Subcutaneous adipose tissue (tissue), 4 donors: ENCODE measurements around the gene EPYC. TPM values are rescaled to one million over a fixed set of nuclear protein-coding genes. Genes with fewer than 3 reads are reported as not detected.

ENCODE experiments used
- total RNA-seq, 4 donors: library from RNA; depleted of rRNA; stranded (reverse); fragments of >200 nt; gene quantifications; one replicate each; pipeline ENCODE4 v1.1.0, GENCODE V29; 2016
- TF ChIP-seq, protein P1 (sequence below): fragments of 450-650 bp; IDR thresholded peaks from one replicate; pipeline ENCODE4 v1.5.1; 2016; ENCODE audit warnings: low read depth, mild to moderate bottlenecking, control low read depth, antibody characterized with exemption, moderate library complexity

EPYC gene
- total RNA-seq, 4 donors from 2014 or later = not detected

DNA sequence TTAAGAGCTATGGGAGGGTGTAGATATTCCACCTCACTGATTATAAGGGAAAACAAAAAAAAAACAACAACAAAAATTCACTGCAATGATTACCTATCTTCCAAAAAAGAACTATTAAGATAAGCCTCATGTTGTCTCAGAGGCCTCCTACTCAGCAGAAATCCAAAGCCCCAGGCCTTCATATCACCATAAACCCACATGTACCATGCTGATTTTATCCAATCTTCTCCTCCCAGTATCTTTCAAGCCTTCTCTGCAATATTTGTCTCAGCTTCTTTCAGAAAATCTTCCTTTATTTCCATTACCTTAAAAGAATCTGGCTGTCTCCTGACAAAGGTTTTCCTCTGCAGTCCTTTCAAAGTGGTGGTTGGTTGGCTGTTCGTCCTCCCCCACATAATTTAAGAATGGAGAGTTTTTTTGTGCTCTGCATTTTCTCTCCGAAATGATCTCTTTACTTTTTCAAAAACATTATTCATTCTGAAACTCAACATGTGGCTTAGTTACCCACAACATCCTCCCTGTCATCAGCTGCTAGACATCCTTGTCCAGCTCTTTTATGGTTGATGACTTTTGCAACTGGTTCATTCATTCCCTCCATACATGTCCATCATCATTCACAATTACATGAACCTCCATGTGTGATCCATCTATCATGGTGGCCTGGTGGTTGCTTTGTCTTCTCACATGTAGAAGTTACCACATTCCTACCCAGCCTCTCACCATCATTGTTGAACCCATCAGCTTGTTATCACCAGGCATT, 2.9 kb upstream of the EPYC start:
- TF ChIP-seq, protein P1, sequence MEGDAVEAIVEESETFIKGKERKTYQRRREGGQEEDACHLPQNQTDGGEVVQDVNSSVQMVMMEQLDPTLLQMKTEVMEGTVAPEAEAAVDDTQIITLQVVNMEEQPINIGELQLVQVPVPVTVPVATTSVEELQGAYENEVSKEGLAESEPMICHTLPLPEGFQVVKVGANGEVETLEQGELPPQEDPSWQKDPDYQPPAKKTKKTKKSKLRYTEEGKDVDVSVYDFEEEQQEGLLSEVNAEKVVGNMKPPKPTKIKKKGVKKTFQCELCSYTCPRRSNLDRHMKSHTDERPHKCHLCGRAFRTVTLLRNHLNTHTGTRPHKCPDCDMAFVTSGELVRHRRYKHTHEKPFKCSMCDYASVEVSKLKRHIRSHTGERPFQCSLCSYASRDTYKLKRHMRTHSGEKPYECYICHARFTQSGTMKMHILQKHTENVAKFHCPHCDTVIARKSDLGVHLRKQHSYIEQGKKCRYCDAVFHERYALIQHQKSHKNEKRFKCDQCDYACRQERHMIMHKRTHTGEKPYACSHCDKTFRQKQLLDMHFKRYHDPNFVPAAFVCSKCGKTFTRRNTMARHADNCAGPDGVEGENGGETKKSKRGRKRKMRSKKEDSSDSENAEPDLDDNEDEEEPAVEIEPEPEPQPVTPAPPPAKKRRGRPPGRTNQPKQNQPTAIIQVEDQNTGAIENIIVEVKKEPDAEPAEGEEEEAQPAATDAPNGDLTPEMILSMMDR = no peak

- TF ChIP-seq, protein P1 = no peak
Measured at GRCh38 chr12:91003737-91004136, 1.0 kb downstream of the EPYC start.

DNA sequence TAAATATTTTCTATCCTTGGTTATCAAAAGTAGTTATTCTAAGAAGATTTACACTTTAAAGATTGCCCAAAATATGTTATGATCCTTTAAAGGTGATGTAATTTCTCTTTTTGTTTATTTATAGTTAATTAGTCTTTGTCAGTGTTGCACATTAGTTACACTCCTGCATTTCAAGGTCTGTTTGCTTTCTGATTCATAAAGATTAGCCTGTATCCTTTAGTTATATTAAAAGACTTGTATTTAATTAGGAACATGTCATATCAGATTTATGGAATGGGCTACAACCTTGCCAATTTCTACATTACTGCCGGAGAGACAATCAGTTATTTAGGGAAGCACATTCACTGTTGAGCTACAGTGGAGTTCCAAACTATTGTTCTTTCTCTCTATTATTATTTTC, 3.5 kb downstream of the EPYC start:
- TF ChIP-seq, protein P1 = no peak

GRCh38 chr12:90999966-91000365, 4.8 kb downstream of the EPYC start:
- TF ChIP-seq, protein P1 = no peak

DNA sequence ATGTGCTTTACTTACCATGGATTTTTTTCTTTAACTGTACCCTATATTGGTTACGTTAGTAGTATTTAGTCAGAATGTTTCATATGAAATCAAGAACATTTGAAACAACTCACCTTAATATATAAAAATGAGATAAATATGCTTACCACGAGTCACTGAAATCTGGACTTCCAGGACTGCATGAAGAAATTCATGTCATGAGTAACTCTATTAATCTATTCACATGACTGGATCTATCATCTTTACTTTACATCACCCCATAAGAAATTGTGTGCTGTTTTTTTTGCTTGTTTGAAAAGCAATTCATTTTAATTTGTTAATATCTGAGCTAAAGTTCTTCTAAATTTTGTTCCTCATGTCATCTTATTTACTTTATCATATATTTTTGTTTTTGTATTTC, 5.2 kb downstream of the EPYC start:
- TF ChIP-seq, protein P1 = no peak

DNA sequence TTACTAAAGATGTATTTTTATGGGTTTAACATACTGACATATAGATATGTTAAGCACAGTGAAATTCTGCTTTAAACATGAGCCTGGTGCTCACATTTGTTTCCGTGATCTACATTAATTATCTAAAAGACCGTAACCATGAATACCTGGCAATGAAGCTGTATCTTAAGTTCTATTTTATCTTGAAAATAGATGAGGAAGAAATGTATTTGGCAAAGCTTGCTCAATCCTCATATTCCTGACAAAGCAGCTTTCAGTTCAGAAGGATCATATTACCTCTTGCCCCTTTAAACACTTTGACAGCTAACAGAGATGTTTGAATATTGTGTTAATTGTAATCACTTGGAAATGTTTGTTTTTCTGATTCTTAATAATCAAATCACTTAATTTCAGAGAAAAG, 9.8 kb downstream of the EPYC start:
- TF ChIP-seq, protein P1 = no peak

DNA sequence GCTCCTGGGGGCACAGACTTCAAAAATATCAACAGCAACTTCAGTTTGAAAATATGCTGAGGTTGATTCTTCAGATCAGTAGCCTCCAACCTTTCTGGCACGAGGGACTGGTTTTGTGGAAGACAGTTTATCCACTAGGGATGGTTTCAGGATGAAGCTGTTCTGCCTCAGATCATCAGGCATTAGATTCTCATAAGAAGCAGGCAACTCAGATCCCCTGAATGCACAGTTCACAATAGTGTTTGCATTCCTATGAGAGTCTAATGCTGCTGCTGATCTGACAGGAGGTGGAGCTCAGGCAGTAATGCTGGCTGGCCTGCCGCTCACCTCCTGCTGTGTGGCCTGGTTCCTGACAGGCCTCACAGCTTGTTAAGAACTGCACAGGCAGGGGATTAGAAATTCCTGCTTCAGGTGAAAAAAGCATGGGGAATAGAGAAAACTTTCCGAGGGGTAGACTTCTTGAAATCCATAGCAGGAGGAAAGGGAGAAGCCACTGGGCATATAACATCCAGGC, 12.8 kb downstream of the EPYC start:
- TF ChIP-seq, protein P1 = no peak
